Superior temporal gyrus (tissue), 1 donor: Measurements from ENCODE around the gene CSRNP3.

Experiments
- DNase-seq: peaks from one replicate; pipeline ENCODE4 v3.0.0-alpha.2; 2016; ENCODE audit errors: extremely low spot score

Gene CSRNP3

GRCh38 chr2:165539985-165540384 lies 70.5 kb downstream of the CSRNP3 start:
- no peak for DNase-seq

- no peak for DNase-seq
These were observed 75.4 kb downstream of the CSRNP3 start for GRCh38 chr2:165544897-165545296.

GRCh38 chr2:165547900-165548299 lies 78.4 kb downstream of the CSRNP3 start:
- DNase-seq, result no peak

- no peak for DNase-seq
These were observed 80.1 kb downstream of the CSRNP3 start for GRCh38 chr2:165549619-165550018.

- DNase-seq, result no peak
These were observed 89.3 kb downstream of the CSRNP3 start for GRCh38 chr2:165558832-165559231.

GRCh38 chr2:165560377-165560988 lies 91.0 kb downstream of the CSRNP3 start:
- no peak for DNase-seq

GRCh38 chr2:165561516-165561915 lies 92.0 kb downstream of the CSRNP3 start:
- no peak for DNase-seq

GRCh38 chr2:165562233-165562632 lies 92.7 kb downstream of the CSRNP3 start:
- no peak for DNase-seq

- DNase-seq, result no peak
These were observed 94.1 kb downstream of the CSRNP3 start for GRCh38 chr2:165563468-165564225.

GRCh38 chr2:165566008-165566407 lies 96.5 kb downstream of the CSRNP3 start:
- no peak for DNase-seq

GRCh38 chr2:165567273-165567672 lies 97.8 kb downstream of the CSRNP3 start:
- no peak for DNase-seq

GRCh38 chr2:165568361-165568760 lies 98.9 kb downstream of the CSRNP3 start:
- DNase-seq, result no peak

- no peak for DNase-seq
These were observed 102.0 kb downstream of the CSRNP3 start for GRCh38 chr2:165571477-165571876.

- peak; percentile 82 for DNase-seq
These were observed 102.7 kb downstream of the CSRNP3 start for GRCh38 chr2:165572151-165572550.

GRCh38 chr2:165573534-165574461 lies 104.3 kb downstream of the CSRNP3 start:
- peak; percentile 87 for DNase-seq

- DNase-seq, result no peak
These were observed 105.6 kb downstream of the CSRNP3 start for GRCh38 chr2:165575044-165575615.

GRCh38 chr2:165576409-165577154 lies 107.1 kb downstream of the CSRNP3 start:
- no peak for DNase-seq

GRCh38 chr2:165582409-165582808 lies 112.9 kb downstream of the CSRNP3 start:
- no peak for DNase-seq

GRCh38 chr2:165582863-165583506 lies 113.5 kb downstream of the CSRNP3 start:
- DNase-seq, result no peak

GRCh38 chr2:165584126-165584654 lies 114.7 kb downstream of the CSRNP3 start:
- no peak for DNase-seq
